Measurements from ENCODE around the gene PRKACG.

GRCh38 chr9:69035438-69036308, 21.8 kb upstream of the PRKACG start, which contains the start of gene FXN:
- TF ChIP-seq CTCF (IDR thresholded peaks at IDR 0.05) (peak; percentile 84 to 99 (median 98)), POLR2A (IDR thresholded peaks at IDR 0.05) (peak in 1 of 2 donors; percentile 55)

Measured in thyroid gland (tissue), 4 donors.